HG03064 (cell line): ENCODE results near the gene NUP98.
"Not testable (repeated sequence)": the region's sequence is repeated elsewhere in the genome, so short reads cannot be mapped to it uniquely, and the experiment has no call there.

ENCODE experiments used
- ATAC-seq: cut with Tn5 transposase; IDR thresholded peaks from one replicate; pipeline ENCODE4 v1.9.1; 2021; ENCODE audit warnings: low read depth; ENCODE audit not compliant: unreplicated experiment

The NUP98 gene

DNA sequence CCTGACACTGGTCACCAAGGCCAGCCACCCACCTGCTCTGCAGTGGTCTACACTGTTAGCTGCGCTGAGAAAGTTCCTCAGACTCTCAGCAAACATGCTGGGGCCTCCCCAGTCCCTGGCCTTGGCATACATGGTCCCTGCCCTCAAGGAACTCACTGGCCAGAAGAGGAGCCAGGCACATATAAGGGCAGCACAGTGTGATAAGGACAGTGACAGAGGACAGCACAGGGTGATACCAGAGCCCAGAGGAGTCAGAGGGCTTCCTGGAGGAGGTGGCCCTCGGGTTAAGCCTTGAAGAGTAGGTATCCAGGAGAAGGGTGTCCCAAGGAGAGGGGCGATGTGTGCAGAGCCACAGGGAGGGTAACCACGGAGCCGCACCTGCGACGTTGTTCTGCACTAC lies 151.8 kb downstream of the NUP98 start:
- ATAC-seq, result no peak

DNA sequence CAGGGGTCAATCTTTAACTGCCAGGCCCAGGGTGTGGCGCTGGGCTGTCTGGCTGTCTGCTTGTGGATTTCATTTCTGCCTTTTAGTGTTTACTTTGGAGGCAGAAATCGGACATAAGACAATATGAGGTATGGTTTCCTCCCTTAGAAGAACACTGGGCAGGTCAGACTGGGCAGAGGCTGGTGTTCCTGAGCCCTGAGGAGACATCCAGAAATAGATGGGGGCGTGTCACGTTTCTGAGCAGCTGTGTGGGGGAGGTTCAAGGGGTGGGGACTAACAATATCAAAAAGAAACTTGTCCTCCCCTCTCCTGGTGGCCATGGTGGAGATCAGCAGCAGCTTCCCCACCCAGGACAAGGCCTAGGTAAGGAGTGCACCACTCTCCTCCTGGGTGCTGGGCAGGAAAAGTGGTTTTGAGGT lies 152.5 kb downstream of the NUP98 start, which contains the start of gene ART1:
ART1 (plus strand) TSS at position 312 of the 419 bp plus-strand sequence. CDS start 14,086 bp downstream, outside the sequence.
- ATAC-seq, result no peak

DNA sequence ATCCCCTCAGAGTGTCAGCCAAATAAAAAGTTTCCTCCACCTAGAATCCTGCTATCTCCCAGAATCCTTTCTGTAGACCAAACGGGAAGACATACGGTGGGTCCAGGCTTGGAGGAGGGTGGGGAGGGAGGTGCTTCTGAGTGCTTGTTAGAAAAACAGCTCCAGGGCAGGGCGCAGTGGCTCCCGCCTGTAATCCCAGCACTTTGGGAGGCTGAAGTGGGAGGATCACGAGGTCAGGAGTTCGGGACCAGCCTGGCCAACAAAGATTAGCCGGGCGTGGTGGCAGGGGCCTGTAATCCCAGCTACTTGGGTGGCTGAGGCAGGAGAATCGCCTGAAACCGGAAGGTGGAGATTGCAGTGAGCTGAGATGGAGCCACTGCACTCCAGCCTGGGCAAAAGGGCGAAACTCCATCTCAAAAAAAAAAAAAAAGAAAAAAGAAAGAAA lies 154.2 kb downstream of the NUP98 start:
- not testable (repeated sequence) for ATAC-seq

DNA sequence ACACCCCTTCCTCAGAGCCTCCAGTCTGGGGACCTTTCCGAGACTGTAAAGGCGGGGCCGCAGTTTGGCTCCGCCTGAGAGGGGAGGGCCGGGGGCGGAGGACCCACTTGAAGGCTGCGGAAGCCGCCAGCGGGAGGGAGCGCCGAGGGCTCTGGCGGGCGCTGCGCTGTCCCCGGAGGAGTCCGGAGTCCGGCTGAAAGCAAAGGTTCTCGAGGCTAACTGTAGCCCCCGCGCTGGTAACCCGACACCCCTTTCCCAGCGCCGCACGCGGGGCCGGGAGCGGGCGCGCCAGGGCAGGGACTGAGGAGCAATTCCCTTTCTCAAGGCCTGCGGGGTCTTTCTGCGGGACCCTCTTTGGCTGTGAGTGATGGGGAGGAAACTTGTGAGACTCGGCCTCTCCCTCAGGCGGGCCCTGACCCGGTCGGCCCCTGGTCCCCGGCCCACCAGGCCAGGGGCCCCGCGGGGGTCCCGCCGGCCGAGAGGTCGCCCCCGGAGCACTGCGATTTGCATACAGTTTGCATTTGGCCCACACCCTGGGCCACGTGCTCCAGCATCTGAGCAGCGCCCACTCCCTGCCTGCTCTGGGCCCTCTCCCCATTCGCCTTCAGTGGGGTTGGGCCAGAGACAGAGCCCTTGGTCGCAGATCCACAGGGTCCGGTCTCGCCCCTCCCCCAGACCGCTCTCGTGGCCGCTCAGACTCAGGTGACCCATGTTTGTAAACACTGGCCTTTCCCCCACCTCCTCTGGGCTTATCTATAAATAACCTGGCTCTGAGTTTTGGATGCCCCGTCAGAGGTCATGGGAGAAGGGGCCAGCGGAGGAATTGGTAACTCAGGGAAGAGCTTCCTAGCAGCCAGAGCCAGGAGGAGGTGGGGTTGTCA lies 155.0 kb downstream of the NUP98 start:
- ATAC-seq, result no peak

DNA sequence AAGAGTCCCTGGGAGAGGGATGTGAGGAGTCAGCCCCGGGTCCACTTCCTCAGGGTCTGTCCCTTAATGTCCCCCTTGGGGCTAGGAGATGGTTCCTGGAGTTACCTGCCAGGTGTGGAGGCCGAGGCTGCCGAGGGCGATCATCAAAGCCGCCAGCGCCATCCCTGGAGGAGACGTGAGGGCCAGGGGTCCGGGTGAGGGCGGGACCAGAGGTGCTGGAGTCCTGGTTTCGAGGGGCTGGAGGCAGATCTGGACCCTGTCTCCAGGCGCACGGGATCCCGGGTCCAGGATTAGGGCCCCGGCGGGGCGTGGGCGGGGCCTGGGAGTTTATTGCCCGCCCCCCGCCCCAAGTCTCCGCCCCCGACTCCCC lies 155.7 kb downstream of the NUP98 start, which contains the start of gene ART5:
ART5 (minus strand) TSS at position 292 of the 370 bp plus-strand sequence; CDS start at position 162, 130 bp downstream.
- no peak for ATAC-seq

DNA sequence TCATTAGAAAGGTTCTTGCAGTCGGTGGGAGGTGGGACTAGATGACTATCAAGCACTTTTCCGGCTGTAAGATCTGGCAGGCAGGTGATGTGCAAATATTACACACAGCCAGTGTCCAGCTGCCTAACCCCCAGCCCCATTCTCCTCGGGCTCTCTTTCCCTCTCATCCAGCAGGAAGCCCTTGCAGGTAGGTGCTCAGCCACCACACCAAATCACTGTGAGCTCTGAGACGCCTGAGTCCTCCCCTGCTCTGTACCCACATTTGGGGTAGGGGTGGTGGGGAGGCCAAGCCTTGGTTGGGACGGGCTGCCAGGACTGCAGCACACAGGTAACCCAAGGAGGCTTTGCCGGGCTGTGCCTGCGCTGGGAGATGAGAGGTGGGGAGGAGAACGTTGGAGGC lies 156.2 kb downstream of the NUP98 start:
- no peak for ATAC-seq

DNA sequence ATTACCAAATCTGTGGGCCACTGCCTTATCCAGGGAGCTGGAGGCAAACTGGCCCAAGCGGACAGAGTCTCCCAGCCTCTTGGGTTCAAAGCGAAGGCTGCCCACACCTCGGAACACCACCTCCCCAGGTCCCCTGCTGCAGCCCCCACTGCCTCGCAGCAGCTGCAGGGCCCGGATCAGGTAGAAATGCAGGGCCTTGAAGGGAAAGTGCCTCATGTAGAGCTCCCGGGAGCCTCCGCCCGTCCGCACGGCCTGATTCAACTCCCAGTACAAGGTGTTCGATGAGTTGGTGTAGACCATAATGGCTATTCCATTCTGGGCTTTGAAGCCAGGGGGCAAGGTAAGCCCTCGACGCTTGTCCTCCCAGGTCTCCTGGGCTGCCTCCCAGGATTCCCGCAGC lies 157.5 kb downstream of the NUP98 start:
- ATAC-seq, result no peak

DNA sequence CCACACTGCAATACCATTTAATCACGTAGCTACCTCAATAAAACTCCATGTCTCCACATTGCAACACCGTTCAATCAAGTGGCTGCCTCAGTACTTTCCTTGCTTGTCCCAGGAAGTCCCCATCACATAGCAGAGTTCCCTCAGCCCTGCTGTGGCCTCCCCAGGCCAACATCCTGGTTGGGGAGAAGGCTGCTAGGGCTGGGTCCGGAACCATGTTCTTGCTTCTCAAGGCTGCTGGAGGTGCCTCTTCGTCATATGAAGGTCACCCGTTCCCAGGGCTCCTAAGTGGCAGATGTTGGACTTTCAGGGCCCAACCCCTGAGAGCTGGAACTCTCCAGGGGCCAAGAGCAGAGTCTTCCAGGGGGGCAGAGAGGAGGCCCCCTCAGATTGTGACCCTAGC lies 158.8 kb downstream of the NUP98 start:
- ATAC-seq, result no peak

DNA sequence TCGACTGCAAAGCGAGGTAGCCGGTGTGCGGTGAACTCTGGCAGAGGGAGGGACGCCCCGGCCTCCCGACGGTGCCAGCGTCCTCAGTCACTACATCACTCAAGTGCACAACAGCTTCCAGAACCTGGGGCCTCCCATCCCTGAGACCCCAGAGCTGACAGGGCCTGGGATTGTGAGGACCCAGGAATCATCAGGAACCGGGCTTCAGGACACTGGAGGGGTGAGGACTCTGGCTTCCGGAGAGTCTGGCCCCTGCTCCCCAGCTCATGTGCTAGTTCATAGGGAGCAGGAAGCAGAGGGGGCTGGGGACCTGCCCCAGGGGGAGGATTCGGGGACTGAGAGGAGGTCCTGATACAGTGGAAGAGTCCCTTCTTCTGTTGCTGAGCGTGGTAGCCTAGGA lies 160.2 kb downstream of the NUP98 start:
- no peak for ATAC-seq

DNA sequence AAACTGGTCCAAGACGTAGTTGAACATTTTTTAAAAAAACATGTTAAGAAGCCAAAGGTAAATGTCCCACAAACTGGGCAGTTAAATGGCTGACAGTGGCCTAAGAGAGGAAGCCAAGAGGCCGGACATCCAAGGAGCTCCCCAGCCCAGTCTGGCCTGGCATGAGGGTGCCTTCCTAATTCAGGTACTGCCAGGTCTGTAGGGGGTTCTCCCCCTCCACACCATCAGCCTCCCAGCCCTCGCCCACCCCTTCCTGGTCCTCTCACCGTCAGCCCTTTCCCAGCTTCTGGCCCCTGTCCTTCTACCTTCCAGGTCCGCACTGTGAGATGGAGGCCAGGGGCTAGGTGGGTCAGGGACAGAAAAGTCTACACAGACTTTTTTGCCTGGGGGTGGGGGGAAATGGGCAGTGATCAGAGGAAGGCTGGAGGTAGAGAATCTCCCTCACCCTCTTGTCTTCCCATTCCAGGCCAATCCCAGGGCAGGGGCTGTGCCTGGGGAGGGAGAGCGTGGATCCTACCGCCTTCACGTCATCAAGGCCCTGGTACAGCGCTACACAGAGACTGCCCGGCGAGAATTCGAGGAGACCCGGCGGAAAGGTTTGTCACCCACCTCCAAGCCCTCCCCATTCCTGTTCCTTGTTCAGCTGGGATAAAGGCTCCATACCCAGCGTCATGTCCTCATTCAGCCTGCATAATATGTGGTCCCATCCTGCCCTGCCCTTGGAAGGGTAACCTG lies 161.5 kb downstream of the NUP98 start:
- no peak for ATAC-seq

DNA sequence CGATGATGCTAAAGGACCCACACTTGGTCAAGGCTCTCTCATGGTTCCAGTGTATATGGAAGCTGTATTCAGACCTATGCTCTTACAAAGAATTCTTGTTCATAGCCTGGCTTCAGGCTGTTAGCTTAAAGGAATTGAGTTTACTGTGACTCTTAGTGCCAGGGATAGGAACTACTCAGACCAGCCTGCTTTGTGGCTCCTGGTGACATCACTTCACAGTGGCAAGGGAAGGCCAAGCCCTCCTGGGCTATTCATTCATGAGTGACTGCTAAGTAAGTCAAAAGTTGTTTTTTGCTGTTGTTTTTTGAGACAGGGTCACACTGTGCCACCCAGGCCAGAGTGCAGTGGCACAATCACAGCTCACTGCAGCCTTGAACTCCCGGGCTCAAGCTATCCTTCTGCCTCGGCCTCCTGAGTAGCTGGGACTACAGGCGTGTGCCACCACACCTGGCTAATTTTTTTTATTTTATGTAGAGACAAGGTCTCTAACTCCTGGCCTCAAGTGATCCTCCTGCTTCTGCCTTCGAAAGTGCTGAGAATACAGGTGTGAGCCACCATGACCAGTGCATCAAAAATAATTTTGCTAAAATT lies 165.2 kb downstream of the NUP98 start:
- no peak for ATAC-seq

DNA sequence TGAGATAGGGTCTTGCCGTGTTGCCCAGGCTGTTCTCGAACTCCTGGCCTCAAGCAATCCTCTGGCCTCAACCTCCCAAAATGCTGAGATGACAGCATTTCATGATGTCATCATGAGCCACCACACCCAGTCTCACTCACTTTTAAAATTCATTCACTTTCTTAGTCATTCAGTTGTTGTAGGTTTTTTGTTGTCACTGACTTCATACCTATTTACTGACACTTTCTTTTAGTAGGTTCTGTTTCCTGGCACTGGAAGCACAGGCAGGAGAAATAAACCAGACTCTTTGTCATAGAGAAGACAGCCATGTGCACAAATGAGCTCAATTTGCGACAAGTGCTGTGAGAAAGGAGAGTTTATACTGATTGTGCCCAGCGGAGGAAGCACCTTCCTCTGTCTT lies 166.0 kb downstream of the NUP98 start:
- no peak for ATAC-seq

DNA sequence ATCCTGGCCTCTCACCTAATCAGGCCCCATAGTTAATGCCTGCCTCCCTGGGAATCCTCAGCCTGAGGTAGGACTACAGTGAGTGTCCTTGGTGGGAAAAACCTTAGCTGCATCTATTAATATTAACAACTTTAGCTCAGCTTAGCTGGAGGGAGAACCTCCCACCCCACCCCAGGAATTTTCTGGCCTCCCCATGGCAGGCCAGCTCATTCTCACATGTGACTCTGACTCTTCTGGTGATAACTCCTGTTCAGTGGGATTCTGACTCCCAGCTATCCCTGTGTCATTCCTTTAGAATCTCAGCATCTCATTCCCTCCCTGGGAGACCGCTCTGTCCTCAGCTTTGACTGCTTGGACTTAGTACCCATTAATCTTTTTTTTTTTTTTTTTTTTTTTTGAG lies 170.1 kb downstream of the NUP98 start:
- ATAC-seq, result no peak

DNA sequence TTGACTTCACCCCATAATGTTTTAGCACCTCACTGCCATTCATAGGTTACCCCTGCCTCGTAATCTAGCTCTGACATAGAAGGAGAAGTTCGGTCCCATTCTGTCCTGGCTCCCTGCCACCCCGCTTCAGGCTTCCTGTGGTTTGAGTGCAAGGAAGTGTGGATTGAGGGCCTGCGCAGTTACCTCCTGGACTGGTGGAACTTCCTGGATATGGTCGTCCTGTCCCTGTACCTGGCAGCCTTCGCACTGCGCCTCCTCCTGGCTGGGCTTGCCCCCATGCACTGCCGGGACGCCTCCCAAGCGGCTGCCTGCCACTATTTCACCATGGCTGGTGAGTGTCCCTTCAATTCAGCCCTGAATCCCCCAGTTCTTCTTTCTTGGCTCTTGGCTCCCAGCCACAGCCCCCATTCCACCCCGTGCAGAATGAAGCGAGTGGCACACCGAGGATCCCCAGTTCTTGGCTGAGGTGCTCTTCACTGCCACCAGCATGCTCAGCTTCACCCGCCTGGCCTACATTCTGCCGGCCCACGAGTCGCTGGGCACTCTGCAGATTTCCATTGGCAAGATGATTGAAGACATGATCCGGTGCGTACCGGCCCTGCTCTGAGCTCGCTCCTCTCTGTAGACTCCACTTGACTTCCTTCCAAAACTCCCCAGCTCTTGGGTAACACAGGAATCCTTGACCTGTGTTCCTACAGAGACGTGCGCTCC lies 170.9 kb downstream of the NUP98 start:
- ATAC-seq, result no peak
